ENCODE results near the gene C2orf78.
"Not testable (repeated sequence)": the region's sequence is repeated elsewhere in the genome, so short reads cannot be mapped to it uniquely, and the experiment has no call there.

Gene C2orf78, protein sequence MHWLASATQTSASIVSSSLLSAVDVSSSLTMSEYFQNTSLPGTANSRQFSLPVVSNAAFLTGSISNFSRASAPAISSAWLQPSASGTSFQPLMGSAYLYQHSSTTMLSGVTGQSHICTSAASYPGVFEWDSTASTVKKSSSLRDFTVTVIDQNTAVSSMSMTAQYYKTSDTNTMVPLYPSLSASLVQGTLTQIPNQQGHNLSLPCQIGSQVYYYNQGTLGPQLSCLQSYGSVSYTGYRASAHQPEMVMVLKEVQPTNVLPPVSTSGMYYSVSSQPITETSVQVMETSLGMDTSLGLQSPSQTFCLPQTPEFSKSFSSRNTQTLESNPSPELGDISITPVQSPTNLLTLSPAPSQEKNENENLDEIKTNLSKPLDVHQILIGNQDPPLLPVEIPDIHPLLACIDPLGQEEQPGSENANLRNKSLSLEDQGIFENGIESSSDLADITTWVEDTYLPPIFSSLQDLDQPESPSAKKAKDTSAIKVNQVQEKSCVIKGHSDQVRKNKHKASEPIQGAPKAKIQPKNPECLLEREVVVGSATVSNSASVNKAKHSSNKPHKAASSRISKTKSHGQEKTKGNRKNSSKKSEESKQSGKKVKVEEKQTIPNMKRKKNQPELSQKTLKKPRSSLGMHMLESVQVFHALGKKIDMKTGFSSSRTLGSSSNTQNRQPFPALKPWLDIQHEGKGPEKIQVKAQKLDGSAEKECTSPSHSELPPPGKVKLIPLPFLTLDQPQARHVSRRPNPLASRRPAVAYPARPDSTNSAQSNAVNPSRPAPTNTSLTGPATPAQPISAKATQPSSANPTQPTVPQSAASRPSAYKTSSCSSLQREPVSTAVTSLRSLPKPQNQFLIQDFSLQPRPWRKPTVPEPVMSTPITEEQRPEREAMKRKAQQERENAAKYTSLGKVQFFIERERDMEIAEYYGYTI

DNA sequence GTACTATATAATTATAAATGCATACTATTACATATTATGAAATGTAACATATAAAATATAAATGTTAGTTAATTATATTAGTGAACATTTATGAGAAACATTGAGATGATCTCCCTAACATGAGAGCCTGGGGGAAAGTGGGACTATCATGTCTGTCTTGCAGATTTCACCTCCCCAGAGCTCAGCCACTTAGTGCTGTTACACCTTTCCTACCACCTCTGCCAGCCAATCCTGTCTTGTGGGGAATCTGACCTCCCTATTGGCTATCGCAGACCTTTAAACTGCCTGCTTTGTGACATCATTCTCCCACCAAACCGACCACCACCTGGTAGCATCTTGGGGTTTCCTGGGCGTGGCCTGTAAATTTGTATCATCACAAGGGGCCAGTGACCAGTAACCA lies at the start of gene C2orf78:
C2orf78 (plus strand) TSS at position 301 of the 400 bp plus-strand sequence. CDS start 127 bp downstream, outside the sequence.
- DNase-seq (ENCODE audit: low read depth in 2 of 2): not testable (repeated sequence)

DNA sequence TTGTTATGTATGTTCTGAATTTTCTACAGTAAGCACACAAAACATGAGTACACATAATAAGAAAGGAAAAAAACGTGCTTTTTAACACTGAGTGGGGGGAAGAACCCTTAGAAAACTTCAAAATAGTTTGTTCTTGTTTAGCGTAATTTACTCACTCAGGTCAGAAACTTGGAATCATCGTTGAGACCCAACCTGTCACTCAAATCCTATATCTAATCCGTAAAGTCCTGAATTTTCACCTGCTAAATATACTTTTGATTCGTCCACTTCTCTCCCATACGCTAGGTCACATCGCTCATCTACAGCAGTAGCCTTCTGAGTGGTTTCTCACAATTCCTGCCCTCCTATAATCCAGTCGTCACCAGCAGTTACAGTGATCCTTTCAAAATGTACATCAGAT lies 47.6 kb upstream of the C2orf78 start:
- DNase-seq (ENCODE audit: low read depth in 2 of 2): no peak

DNA sequence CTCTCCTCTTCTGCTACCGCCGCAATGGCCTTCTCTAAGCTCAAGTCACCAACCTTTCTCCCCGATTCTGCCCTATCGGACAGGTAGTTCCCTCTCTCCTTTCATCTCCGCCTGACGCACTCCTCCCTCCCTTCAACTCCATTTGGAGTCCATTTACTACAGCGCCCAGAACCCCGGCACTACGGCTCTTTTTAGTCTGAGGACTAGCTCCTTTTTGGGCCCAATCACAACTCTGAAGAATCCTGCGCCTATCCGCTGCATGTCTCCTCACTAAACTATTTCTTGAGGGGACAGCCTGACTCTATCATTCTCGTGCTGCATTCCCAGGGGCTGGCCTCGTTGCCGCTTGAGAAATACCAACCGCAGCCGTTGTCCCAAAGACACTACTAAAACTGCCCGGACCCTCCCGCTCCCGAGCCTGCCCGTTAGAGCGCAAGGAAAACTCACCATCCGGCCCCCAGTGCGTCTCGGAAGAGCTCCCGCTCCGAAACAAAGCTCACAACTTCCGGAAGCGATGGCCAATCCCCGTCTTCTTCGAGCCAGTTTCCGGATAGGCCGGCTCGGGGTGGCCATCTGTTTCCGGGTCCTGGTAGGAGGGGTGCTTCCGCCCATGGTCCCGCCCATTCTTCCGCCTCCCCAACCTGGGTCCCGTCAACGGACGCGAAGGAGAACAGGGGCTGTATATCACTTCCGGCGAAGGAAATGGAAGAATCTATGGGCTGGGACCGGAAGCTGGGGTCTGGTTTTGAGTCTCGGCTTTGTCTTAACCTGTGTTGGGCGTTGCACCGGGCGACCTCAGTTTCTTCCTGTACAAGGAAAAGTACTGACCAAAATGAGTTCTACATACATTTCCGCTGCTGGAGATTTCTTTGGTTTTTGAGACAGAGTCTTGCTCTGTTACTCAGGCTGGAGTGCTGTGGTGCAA lies 46.9 kb upstream of the C2orf78 start, which contains the start of gene TPRKB:
TPRKB (minus strand) TSS at position 491 of the 925 bp plus-strand sequence. CDS start 2,776 bp downstream, outside the sequence.
- DNase-seq (ENCODE audit: low read depth in 2 of 2): peak; percentile 93 to 95

DNA sequence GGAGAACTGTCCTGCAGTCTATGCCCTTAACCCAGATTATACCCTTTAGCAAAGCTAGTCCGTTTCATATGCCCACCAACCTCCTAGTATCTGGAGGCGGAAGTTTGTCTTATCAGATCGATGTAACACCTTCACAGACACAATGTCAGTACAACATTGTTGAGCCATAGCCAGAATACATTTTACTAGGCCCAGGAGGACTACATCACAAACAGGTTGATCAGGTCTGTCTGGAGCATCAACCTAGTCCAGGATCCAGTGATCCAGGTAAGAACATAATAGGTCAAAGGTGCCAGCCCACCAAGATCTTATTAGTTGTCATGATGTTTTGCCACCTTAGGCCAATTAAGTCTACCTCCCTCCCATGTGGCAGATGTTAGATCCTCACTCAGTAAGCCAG lies 44.9 kb upstream of the C2orf78 start:
- DNase-seq (ENCODE audit: low read depth in 2 of 2): no peak

DNA sequence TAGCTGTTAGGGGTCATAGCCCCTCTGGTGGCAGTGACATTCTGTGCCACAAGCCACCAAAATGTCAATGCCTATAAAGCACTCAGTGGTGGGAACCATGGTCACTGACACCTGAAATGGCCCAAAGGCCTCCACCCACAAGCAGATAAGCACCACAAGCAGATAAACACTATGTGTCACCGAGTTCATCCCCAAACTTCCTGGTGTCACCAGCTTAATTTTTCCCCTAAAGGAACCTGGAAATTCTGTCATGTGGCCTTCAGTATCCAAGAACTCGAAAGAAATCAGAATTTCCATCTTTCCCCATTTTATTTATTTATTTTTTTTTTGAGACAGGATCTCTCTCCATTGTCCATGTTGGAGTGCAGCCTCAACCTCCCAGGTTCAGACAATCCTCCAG lies 43.2 kb upstream of the C2orf78 start:
- no peak for DNase-seq (ENCODE audit: low read depth in 2 of 2)

DNA sequence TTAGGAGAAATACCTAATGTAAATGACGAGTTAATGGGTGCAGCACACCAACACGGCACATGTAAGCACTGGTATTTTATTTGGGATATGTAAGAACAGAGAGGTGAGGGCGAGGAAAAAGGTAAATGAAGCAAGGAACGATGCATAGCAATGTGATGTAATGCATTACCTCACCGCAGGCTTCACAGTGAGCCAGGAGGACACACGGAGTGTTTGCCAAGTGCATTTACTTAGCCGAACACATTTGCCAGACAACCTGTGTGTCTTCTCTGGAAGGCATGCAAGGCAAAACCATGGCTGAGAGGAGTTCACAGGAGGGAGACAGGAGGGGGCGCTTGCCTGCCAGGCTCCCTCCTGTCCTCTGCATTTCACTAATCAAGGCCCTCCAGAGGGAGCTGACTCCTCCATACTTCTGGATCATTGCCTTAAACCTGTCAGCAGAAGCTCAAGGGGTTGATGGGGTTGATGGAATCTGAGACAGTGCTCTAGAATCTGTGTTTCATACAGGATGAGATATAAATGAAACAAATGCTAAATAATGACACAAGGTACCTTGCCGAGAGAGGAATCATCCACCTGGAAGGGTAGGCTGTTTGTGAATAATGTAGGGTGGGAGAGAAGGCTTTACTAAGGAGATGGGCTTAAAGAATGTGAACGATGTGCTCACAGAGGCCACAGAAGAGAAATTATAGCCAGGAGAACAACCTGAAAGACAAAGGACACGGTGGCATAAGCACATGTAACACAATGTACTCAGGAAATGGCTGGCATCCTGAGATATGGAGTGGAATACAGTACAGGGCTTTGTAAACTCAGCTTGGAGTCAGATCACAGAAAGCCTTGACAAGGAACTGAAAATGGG lies 37.7 kb upstream of the C2orf78 start:
- DNase-seq (ENCODE audit: low read depth in 2 of 2): no peak

DNA sequence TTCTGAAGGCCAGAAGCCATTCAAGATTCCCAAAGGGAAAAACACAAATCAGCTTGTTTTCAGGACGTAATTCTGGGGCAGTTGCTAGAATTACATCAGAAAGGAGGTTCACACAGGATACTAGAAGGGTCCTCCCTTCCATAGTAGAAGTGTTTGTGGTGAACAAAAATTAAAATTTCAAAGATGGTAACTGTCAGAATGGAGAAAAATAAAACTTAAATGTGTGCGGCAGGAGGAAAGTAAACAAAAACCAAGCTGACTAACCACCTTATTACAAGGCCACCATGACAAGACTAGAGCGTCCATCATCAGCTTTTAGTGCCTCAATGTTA lies 37.1 kb upstream of the C2orf78 start:
- no peak for DNase-seq (ENCODE audit: low read depth in 2 of 2)

DNA sequence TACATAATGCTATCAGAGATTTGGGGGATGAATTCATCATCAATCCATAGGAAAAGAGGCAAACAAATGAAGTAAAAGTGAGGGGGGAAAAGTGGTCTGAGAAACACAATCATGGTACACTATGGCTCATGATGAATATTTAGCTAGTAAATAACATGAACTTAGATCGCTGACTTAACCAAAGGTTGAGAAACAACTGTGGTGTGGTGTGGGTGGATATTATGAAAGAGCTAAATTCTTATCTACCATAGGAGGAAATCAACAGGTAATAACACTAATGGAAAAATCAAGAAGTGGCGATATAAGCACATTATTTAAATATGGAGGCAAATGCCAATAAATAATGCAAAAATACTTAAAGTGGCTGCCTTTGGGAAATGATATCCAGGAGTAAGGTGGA lies 34.7 kb upstream of the C2orf78 start:
- DNase-seq (ENCODE audit: low read depth in 2 of 2): no peak

DNA sequence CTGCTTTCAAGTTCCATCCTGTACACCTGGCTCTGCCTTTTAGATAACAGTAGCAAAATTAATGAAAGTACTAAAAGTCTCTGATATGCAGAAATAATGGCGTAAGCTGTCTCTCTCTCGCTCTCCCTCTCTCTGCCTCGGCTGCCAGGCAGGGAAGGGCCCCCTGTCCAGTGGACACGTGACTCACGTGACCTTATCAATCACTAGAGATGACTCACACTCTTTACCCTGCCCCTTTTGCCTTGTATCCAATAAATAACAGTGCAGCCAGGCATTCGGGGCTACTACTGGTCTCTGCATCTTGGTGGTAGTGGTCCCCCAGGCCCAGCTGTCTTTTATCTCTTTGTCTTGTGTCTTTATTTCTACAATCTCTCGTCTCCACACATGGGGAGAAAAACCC lies 29.7 kb upstream of the C2orf78 start:
- not testable (repeated sequence) for DNase-seq (ENCODE audit: low read depth in 2 of 2)

DNA sequence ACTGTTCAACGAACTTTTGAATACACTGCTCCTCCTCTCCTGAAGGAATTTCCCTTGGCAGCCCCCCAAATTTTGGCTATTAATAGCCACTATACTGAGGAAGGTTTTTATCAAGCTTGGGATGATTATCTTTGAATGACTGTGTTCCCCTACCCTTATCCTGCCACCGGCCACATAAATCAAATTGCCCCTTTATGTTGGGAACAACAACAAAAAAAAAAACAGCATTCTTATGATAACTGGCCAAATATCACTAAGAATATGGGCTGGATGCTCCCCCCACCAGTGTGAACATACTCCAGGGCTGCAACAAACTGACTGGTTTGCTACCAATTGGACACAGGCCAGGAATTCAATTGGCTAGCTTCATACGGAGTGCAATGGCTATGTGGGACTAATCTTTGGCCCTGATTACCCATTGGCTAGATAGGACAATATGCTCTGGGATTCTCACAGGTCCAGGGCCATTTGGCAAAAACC lies 24.7 kb upstream of the C2orf78 start:
- no peak for DNase-seq (ENCODE audit: low read depth in 2 of 2)

DNA sequence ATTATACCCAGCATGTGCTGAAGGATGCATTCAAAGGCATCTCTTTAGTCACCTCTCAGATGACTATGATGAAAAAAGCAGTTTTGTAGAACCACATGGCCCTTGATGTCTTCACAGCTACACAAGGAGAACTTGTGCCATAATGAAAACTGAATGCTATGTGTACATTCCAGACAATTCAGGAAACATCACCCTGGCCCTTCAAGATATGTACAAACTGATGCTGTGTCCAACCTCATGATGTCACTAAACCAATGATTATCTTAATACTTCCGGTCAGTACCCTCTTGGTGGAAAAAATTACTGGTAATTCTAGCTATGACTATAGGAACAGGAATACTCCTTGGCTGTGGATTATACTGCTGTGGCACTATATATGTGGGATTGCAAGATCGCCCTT lies 24.1 kb upstream of the C2orf78 start:
- DNase-seq (ENCODE audit: low read depth in 2 of 2): no peak

DNA sequence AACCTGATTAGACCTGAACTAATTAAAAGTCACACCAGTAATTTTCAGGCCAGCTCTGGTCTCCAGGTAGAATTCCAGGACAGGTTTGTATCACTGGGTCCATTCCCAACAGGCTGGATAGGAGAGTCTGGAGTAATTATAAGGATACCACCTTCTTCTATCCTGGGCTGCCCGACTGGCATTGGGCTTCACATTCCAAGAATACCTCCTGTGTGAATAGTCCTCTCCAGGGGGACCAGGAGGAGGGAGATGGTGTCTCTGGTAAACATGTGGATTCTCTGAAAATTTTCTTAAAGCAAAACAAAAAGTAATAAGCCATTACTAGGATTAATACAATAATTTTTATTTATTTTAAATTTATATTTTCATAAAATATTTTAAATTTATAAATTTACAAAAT lies 21.4 kb upstream of the C2orf78 start:
- DNase-seq (ENCODE audit: low read depth in 2 of 2): no peak

DNA sequence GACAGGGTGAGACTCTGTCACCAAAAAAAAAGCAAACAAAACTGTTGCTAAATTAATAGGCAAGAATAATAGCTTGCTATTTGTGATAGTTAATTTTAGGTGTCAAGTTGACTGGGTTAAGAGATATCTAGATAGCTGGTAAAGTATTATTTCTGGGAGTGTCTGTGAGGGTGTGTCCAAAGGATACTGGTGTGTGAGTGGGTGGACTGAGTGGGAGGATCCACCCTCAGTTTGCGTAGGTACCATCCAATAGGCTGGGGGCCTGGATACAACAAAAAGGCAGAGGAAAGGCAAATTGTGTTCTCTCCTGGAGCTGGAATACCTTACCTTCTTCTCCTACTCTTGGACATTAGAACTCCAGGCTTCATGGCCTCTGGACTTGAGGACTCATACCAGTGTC lies 19.0 kb upstream of the C2orf78 start:
- no peak for DNase-seq (ENCODE audit: low read depth in 2 of 2)

DNA sequence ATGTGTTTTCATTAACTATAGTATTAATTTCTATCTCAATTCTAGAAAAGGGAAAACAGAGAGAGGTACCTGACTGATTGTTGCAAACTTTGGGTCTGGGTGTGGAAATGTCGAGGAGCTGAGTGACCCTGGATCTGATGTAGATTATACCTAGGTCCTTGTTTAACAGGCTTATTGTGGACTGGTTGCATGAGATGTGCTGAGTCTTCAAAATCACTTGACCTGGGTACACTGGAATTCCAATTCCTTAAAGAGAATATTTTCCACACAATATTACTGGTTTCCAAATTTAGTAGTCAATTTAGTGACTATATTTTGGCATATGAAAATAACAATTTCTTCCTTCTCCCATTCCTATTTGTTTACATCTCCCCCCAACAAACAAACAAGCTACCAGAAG lies 17.6 kb upstream of the C2orf78 start:
- DNase-seq (ENCODE audit: low read depth in 2 of 2): no peak

DNA sequence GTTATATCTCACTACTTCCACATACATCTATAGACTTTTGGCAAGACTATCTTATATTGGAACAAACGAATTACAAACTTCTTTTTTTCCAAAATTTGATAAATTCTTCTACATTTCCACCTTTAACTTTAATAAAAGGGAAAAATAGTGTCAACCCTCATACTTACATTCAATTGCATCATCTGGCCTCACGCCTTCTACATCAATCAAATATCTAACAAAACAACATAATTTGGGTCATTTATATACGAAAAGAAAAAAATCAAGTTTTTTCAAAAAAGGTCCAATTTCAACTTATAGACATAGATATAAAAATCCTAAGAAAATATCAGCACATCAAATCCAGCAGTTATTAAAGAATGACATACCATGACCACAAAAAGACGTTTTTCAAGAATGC lies 17.0 kb upstream of the C2orf78 start:
- DNase-seq (ENCODE audit: low read depth in 2 of 2): no peak

DNA sequence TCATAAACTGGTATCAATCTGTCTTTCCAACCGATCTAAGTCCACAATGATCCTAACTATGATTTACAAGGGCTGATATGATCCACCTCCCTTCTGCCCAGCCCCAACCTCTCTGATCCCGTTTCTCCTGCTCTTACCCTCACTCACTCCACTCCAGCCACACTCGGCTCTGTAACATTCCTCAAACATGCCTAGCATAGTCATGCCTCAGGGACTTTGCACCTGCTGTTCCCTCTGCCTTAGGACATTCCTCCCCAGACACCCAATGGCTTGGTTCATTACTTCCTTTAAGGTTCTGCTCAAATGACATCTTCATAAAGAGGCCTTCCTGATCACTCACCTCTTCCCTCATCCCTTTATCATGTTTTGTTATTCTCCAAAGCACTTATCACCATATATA lies 13.3 kb upstream of the C2orf78 start:
- no peak for DNase-seq (ENCODE audit: low read depth in 2 of 2)

DNA sequence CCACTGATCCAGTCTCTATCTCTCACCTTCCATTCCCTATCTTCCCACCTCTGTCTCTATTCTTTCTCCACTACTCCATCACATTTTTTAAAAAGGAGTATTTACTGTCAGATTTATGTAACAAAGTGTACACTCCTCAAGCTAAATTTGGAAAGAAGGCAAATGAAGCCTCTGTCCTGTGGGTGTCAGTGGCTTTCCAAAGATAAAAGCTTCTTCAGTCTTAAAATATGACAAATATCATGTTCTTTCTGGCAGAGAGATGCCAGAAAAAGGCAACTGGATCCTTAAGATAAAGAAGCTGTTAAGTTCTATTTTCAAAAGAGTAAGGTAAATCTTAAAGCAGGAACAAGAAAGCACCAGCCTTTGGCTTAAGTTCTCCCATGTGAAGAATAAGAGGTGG lies 11.2 kb upstream of the C2orf78 start:
- DNase-seq (ENCODE audit: low read depth in 2 of 2): no peak

DNA sequence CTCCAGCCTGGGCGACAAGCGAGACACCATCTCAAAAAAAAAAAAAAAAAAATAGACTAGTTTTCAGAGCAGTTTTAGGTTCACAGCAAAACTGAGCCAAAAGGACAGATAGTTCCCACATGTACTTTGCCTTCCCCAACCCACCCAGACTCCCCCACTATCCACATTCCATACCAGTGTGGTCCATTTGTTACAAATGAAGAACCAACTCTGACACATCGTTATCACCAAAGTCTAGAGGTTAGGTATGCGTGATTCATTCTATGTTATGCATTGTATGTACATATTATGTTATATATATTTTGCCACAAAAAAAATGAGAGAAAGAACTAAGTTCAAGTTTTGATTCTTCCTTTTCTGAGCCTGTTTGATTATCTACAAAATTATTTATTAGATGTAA lies 7.6 kb upstream of the C2orf78 start:
- no peak for DNase-seq (ENCODE audit: low read depth in 2 of 2)

DNA sequence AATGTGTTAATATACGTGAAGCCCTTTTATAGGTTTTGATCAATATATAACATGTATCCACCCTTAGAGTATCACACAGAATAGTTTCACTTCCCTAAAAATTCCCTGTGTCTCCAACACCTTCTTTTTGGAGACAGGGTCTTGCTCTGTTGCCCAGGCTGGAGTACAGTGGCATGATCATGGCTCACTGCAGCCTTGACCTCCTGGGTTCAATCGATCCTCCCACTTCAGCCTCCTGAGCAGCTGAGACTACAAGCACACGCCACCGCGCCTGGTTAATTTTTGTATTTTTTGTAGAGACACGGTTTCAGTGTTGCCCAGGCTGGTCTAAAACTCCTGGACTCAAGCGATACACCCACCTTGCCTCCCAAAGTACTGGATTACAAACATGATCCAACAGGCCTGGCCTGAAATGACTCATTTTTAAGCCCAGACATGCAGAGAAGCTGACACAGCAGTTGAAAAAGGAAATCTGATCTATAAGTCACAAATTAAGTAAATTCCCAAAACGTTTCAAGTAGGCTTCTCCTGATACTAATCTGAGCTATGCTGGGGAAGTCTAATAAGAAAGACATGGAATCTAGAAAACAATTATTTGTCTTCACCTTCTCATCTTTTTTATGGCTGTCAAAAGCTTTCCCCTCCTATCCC lies 7.0 kb upstream of the C2orf78 start:
- DNase-seq (ENCODE audit: low read depth in 2 of 2): no peak

DNA sequence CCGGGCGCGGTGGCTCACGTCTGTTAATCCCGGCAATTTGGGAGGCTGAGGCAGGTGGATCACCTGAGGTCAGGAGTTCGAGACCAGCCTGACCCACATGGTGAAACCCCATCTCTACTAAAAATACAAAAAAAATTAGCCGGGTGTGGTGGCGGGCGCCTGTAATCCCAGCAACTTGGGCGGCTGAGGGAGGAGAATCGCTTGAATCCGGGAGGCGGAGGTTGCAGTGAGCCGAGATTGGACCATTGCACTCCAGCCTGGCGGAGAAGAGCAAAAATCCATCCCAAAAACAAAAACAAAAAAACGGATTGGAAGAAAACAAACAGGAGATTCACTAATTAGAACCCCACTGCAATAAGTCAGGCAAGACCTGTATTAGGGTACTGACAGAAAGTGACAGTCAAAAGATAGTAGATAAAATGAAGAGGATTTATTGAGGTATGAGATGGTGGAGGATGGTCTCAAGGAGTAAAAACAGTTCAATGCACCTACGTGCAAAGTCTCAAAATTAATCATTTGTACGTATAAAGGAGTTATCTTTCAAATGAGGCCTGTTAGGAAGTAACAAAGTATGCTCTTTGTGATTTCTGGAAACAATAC lies 5.0 kb upstream of the C2orf78 start:
- DNase-seq (ENCODE audit: low read depth in 2 of 2): not testable (repeated sequence)
